A549 treated with CpdA at 1 μM for 4 hours (cell line): ENCODE data around the gene TMC1. TPM values are rescaled to one million over a fixed set of nuclear protein-coding genes. Genes with fewer than 3 reads are reported as not detected.

Source experiments
- total RNA-seq: library from RNA; stranded (reverse); fragments of 200-300 nt; extraction: Qiagen RNA extraction; gene quantifications from 5 replicates; pipeline ENCODE4 v1.2.3, GENCODE V29; 2022; ENCODE audit warnings: low read depth

TMC1 gene
- 0.05 to 0.14 TPM in 2 of 5 replicates, not detected in the others for total RNA-seq

GRCh38 chr9:72521416-72521815, at the start of gene TMC1:
Gene TMC1, plus strand, starts transcription at chr9:72521608. Its CDS starts 127,041 bp downstream, at chr9:72648649.

Other genes with a start within 250 kb of the TMC1 start
- gene ZFAND5, start 156.4 kb upstream of the TMC1 start, total RNA-seq, result 141 to 182 TPM (median 154 TPM) in 5 replicates